HepG2 (cell line): ENCODE measurements around the gene MAP1LC3A.

Source experiments
- CTCF ChIP-seq: sonication (generic); formaldehyde crosslinking; IDR thresholded peaks from 2 replicates; pipeline ENCODE4 v1.5.0; 2020; ENCODE audit warnings: mild to moderate bottlenecking, missing genetic modification reagents, moderate library complexity
- EED ChIP-seq: sonication (generic); formaldehyde crosslinking; IDR thresholded peaks from 2 replicates; pipeline ENCODE4 v1.5.0; 2020; ENCODE audit warnings: mild to moderate bottlenecking, missing genetic modification reagents
- HOXA7 ChIP-seq: sonication (generic); formaldehyde crosslinking; IDR thresholded peaks from 2 replicates; pipeline ENCODE4 v1.8.1; 2022; ENCODE audit warnings: mild to moderate bottlenecking, missing genetic modification reagents, moderate library complexity
- MXI1 ChIP-seq: IDR thresholded peaks from 3 replicates; pipeline ENCODE4 v1.6.1; 2012; ENCODE audit warnings: low read depth, low read length, inconsistent platforms, borderline replicate concordance

- TF ChIP-seq CTCF (CRISPR knock-in tag) (no peak), MXI1 (no peak), HOXA7 (CRISPR knock-in tag) (no peak), EED (CRISPR knock-in tag) (no peak)
Measured at GRCh38 chr20:34515484-34516246, 42.9 kb upstream of the MAP1LC3A start.
